Caco-2 (cell line): ENCODE results near the gene THADA. TPM values are rescaled to one million over a fixed set of nuclear protein-coding genes. Genes with fewer than 3 reads are reported as not detected.
A peak's percentile ranks its signal among the peaks of the same experiment; 100 is the strongest.
"Not testable (repeated sequence)": the region's sequence is repeated elsewhere in the genome, so short reads cannot be mapped to it uniquely, and the experiment has no call there.

Source experiments
- BruUV-seq: library from RNA; stranded (reverse); fragments of 400-500 nt; replicated peaks from 2 replicates; lab custom pipeline; 2021; lab: Mats Ljungman, UMichigan
- CTCF ChIA-PET: fragments of 300-600 bp; sonication (Branson Sonifier 250); formaldehyde crosslinking; loops from one replicate; lab custom pipeline; 2022; ENCODE audit warnings: antibody characterized with exemption; lab: Charles Lee
- POLR2A ChIA-PET: fragments of 300-600 bp; sonication (Branson Sonifier 250); formaldehyde crosslinking; loops from one replicate; lab custom pipeline; 2022; ENCODE audit warnings: antibody characterized with exemption; lab: Charles Lee
- DNase-seq, 2 experiments: peaks; one replicate each; pipeline versions ENCODE4 v3.0.0 to v3.0.0-alpha.2; 2020 to 2022
- H3K27me3 ChIP-seq: replicated peaks from 2 replicates; pipeline ENCODE4 v1.6.0; 2011; ENCODE audit warnings: low read length; ENCODE audit not compliant: control insufficient read depth, insufficient read depth
- H3K36me3 ChIP-seq: 2 replicates; pipeline ENCODE4 v1.5.1; 2011; ENCODE audit warnings: low read length; ENCODE audit not compliant: control insufficient read depth, insufficient read depth
- H3K4me1 ChIP-seq: fragments of 250-450 bp; sonication (Bioruptor Pico); 2 replicates; pipeline ENCODE4 v1.5.1; 2020; ENCODE audit warnings: mild to moderate bottlenecking
- H3K4me3 ChIP-seq: 2 replicates; pipeline ENCODE4 v1.5.1; 2011; ENCODE audit warnings: low read depth, mild to moderate bottlenecking, control low read depth, low read length
- H3K9me3 ChIP-seq: fragments of 250-450 bp; sonication (Bioruptor Pico); 2 replicates; pipeline ENCODE4 v1.5.1; 2020; ENCODE audit warnings: mild to moderate bottlenecking, moderate library complexity
- H3K27ac Mint-ChIP-seq: one replicate; pipeline ENCODE4 v1.8.0; 2022; ENCODE audit warnings: mixed read lengths; ENCODE audit not compliant: unreplicated experiment
- H3K27me3 Mint-ChIP-seq: one replicate; pipeline ENCODE4 v1.8.0; 2022; ENCODE audit warnings: mixed read lengths; ENCODE audit not compliant: insufficient read depth, unreplicated experiment
- H3K36me3 Mint-ChIP-seq: one replicate; pipeline ENCODE4 v1.8.0; 2022; ENCODE audit warnings: mild to moderate bottlenecking, mixed read lengths; ENCODE audit not compliant: insufficient read depth, unreplicated experiment
- H3K4me1 Mint-ChIP-seq: one replicate; pipeline ENCODE4 v1.8.0; 2022; ENCODE audit warnings: low read depth, mixed read lengths; ENCODE audit not compliant: unreplicated experiment
- H3K4me3 Mint-ChIP-seq: one replicate; pipeline ENCODE4 v1.8.0; 2022; ENCODE audit warnings: mild to moderate bottlenecking, moderate library complexity, mixed read lengths; ENCODE audit not compliant: unreplicated experiment
- H3K9me3 Mint-ChIP-seq: one replicate; pipeline ENCODE4 v1.8.0; 2022; ENCODE audit warnings: mixed read lengths; ENCODE audit not compliant: unreplicated experiment
- intact Hi-C: fragments of 100-400 bp; cut with micrococcal nuclease; formaldehyde crosslinking; loops from one replicate; pipeline ENCODE4 v1.10.0; 2022; ENCODE audit not compliant: unreplicated experiment
- total RNA-seq: library from RNA; stranded (reverse); gene quantifications from 2 replicates; pipeline ENCODE4 v1.2.3, GENCODE V29; 2022
- TF ChIP-seq, protein P1 (sequence below), 2 experiments: fragments of 200-600 bp in 1 of 2; IDR thresholded peaks; 1 replicate in 1 of 2; 2 replicates in 1 of 2; pipeline versions ENCODE4 v1.5.1 to v1.8.0; 2011 to 2022; ENCODE audit warnings: antibody characterized with exemption in 1 of 2, control low read depth in 1 of 2, inconsistent platforms in 1 of 2, low read depth in 1 of 2, low read length in 1 of 2, mild to moderate bottlenecking in 1 of 2, moderate library complexity in 1 of 2; ENCODE audit not compliant: insufficient read depth in 1 of 2, severe bottlenecking in 1 of 2, unreplicated experiment in 1 of 2

Gene THADA
- total RNA-seq, 1 experiment from 2014 or later, result 33.8 TPM

DNA sequence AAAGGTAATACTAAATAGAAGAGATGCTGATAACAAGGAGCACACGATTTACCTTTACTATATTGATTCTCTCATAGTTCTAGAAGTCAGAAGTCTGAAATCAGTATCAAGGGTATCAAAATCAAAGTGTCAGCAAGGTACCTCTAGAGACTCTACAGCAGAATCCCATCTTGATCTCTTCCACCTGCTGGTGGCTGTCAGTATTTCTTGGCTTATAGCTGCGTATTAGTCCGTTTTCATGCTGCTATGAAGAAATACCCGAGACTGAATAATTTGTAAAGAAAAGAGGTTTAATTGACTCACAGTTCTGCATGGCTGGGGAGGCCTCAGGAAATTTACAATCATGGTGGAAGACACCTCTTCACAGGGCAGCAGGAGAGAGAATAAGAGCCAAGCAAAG lies 149.1 kb downstream of the THADA start:
- H3K36me3 ChIP-seq, H3K27ac Mint-ChIP-seq, POLR2A ChIA-PET, H3K9me3 ChIP-seq, H3K4me3 Mint-ChIP-seq, BruUV-seq, H3K4me3 ChIP-seq, intact Hi-C loops, H3K9me3 Mint-ChIP-seq, H3K27me3 ChIP-seq, DNase-seq, H3K27me3 Mint-ChIP-seq: not testable (repeated sequence)
- peaks cover 34% of the 10 kb centered on the region for H3K4me1 ChIP-seq
- CTCF ChIA-PET, result interaction anchor here (0.5 to 0.8 kb wide), 2 partner anchors 101 to 939 kb away, joined by 3 read pairs; no protein-coding TSS in a partner anchor
- Mint-ChIP-seq H3K36me3 (peaks cover 13% of the 10 kb centered on the region), H3K4me1 (peaks cover 70% of the 10 kb centered on the region)
- TF ChIP-seq, protein P1, sequence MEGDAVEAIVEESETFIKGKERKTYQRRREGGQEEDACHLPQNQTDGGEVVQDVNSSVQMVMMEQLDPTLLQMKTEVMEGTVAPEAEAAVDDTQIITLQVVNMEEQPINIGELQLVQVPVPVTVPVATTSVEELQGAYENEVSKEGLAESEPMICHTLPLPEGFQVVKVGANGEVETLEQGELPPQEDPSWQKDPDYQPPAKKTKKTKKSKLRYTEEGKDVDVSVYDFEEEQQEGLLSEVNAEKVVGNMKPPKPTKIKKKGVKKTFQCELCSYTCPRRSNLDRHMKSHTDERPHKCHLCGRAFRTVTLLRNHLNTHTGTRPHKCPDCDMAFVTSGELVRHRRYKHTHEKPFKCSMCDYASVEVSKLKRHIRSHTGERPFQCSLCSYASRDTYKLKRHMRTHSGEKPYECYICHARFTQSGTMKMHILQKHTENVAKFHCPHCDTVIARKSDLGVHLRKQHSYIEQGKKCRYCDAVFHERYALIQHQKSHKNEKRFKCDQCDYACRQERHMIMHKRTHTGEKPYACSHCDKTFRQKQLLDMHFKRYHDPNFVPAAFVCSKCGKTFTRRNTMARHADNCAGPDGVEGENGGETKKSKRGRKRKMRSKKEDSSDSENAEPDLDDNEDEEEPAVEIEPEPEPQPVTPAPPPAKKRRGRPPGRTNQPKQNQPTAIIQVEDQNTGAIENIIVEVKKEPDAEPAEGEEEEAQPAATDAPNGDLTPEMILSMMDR (IDR thresholded peaks at IDR 0.05; ENCODE audit: insufficient read depth in 1 of 2, low read depth in 1 of 2, low read length in 1 of 2, severe bottlenecking in 1 of 2, unreplicated experiment in 1 of 2), result peak in 1 of 2 experiments; percentile 29

DNA sequence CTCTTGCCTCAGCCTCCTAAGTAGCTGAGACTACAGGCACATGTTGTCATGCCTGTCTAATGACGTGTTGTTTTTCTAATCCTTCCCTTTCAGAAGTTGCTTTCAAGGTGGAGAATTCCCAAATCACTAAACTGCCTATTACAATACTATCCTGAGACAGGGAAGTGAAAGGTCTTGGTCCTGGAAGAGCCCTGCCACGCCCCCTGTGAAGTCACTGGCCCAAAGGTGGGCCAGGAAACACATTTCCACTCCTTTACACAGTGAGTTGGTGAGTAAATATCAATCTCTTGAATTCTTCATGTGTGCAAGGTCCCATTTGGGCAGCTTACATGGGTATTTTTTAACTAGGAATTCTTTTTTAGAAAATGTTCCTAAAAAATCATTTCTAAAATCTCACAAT lies 150.1 kb downstream of the THADA start:
- no peak overlapping the region for H3K4me3 Mint-ChIP-seq
- intact Hi-C loops, result no loop called here
- no peak overlapping the region for H3K27ac Mint-ChIP-seq
- H3K27me3 ChIP-seq, result no peaks in the 10 kb centered on the region
- no peak for DNase-seq
- TF ChIP-seq, protein P1 (IDR thresholded peaks at IDR 0.05; ENCODE audit: insufficient read depth in 1 of 2, low read depth in 1 of 2, low read length in 1 of 2, severe bottlenecking in 1 of 2, unreplicated experiment in 1 of 2), result no peak
- peaks cover 9% of the 10 kb centered on the region for H3K9me3 Mint-ChIP-seq
- H3K27me3 Mint-ChIP-seq, result no peaks in the 10 kb centered on the region
- BruUV-seq, result no TSS peak
- ChIA-PET POLR2A (no interaction called here), CTCF (interaction anchor here (0.8 kb wide), 1 partner anchor 100 kb away, joined by 3 read pairs; no protein-coding TSS in a partner anchor)
- H3K4me3 ChIP-seq, result no peak overlapping the region
- H3K36me3 Mint-ChIP-seq, result peaks cover 13% of the 10 kb centered on the region
- peaks cover 33% of the 10 kb centered on the region for H3K4me1 ChIP-seq
- H3K9me3 ChIP-seq, result no peaks in the 10 kb centered on the region
- peaks cover 66% of the 10 kb centered on the region for H3K4me1 Mint-ChIP-seq
- H3K36me3 ChIP-seq, result no peaks in the 10 kb centered on the region; the same call in none of the 2 replicates

DNA sequence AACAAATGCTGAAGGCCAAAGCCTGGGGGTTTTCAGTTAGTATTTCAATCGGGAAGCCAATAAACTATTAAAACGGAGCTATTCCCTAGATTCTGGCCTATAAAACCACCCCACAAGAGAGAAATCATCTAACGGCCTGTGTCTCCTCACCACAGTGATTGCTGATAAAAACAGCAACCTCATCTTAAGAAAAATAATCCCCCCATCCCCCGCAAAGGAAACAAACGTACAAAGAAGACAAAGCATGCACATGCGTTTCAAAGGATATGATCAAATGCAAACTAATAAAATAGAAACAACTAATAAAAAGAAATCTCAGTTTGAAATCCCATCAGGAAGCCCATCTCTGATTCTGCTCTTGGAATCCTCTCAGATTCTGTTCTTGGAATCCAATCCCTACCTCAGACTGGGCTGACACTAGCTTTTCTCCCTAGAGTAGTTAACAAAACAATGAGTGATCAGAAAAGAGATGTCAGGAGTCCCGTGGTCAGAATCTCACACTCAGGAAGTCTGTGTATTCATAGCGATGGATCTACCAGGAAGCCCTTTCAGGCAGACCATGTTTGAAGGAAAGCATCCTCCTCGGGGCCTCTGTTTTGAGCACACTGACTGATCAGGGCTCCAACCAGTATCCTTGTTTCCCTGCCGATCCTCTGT lies 150.7 kb downstream of the THADA start:
- no TSS peak for BruUV-seq
- POLR2A ChIA-PET, result no interaction called here
- H3K4me1 Mint-ChIP-seq, result peaks cover 62% of the 10 kb centered on the region
- peak overlapping the region; percentile 18 for H3K27ac Mint-ChIP-seq
- Histone ChIP-seq H3K4me3 (no peak overlapping the region), H3K36me3 (no peaks in the 10 kb centered on the region; the same call in none of the 2 replicates), H3K9me3 (no peaks in the 10 kb centered on the region), H3K27me3 (no peaks in the 10 kb centered on the region), H3K4me1 (peaks cover 38% of the 10 kb centered on the region)
- no peak for DNase-seq
- no peak overlapping the region for H3K4me3 Mint-ChIP-seq
- CTCF ChIA-PET, result no interaction called here
- peaks cover 13% of the 10 kb centered on the region for H3K36me3 Mint-ChIP-seq
- no peaks in the 10 kb centered on the region for H3K27me3 Mint-ChIP-seq
- TF ChIP-seq, protein P1 (IDR thresholded peaks at IDR 0.05; ENCODE audit: insufficient read depth in 1 of 2, low read depth in 1 of 2, low read length in 1 of 2, severe bottlenecking in 1 of 2, unreplicated experiment in 1 of 2), result no peak
- intact Hi-C loops, result no loop called here
- peaks cover 9% of the 10 kb centered on the region for H3K9me3 Mint-ChIP-seq
